ENCODE data around the gene LMBRD1.

The LMBRD1 gene

GRCh38 chr6:69758214-69758613, 38.6 kb downstream of the LMBRD1 start:
- Histone ChIP-seq H3K27ac (ENCODE audit: insufficient read depth, low read depth, low read length, poor library complexity, severe bottlenecking) (no peak overlapping the region), H3K27me3 (ENCODE audit: control insufficient read depth, insufficient read depth, low read length, poor library complexity, severe bottlenecking) (no peaks in the 10 kb centered on the region), H3K4me3 (ENCODE audit: insufficient read depth, low read depth, low read length) (no peak overlapping the region), H3K36me3 (ENCODE audit: control insufficient read depth, insufficient read depth, low read length) (no peaks in the 10 kb centered on the region), H3K9me3 (ENCODE audit: control insufficient read depth, low read length) (no peaks in the 10 kb centered on the region), H3K4me1 (ENCODE audit: control insufficient read depth, insufficient read depth, low read length) (no peaks in the 10 kb centered on the region)
- WGBS, 2 experiments = 77 to 100% methylated on average over 1 of the region's 1 CpG

GRCh38 chr6:69756907-69757306, 39.9 kb downstream of the LMBRD1 start:
- Histone ChIP-seq H3K36me3 (ENCODE audit: control insufficient read depth, insufficient read depth, low read length) (no peaks in the 10 kb centered on the region), H3K27ac (ENCODE audit: insufficient read depth, low read depth, low read length, poor library complexity, severe bottlenecking) (no peak overlapping the region), H3K9me3 (ENCODE audit: control insufficient read depth, low read length) (no peaks in the 10 kb centered on the region), H3K4me3 (ENCODE audit: insufficient read depth, low read depth, low read length) (no peak overlapping the region), H3K27me3 (ENCODE audit: control insufficient read depth, insufficient read depth, low read length, poor library complexity, severe bottlenecking) (no peaks in the 10 kb centered on the region), H3K4me1 (ENCODE audit: control insufficient read depth, insufficient read depth, low read length) (no peaks in the 10 kb centered on the region)
- WGBS, 2 experiments = 100% methylated on average over 1 of the region's 1 CpG

GRCh38 chr6:69756366-69756765, 40.4 kb downstream of the LMBRD1 start:
- H3K4me1 ChIP-seq (ENCODE audit: control insufficient read depth, insufficient read depth, low read length) = no peaks in the 10 kb centered on the region
- no peaks in the 10 kb centered on the region for H3K27me3 ChIP-seq (ENCODE audit: control insufficient read depth, insufficient read depth, low read length, poor library complexity, severe bottlenecking)
- no peaks in the 10 kb centered on the region for H3K9me3 ChIP-seq (ENCODE audit: control insufficient read depth, low read length)
- H3K27ac ChIP-seq (ENCODE audit: insufficient read depth, low read depth, low read length, poor library complexity, severe bottlenecking) = no peak overlapping the region
- H3K36me3 ChIP-seq (ENCODE audit: control insufficient read depth, insufficient read depth, low read length) = no peaks in the 10 kb centered on the region
- no peak overlapping the region for H3K4me3 ChIP-seq (ENCODE audit: insufficient read depth, low read depth, low read length)

- Histone ChIP-seq H3K27me3 (ENCODE audit: control insufficient read depth, insufficient read depth, low read length, poor library complexity, severe bottlenecking) (no peaks in the 10 kb centered on the region), H3K36me3 (ENCODE audit: control insufficient read depth, insufficient read depth, low read length) (no peaks in the 10 kb centered on the region), H3K9me3 (ENCODE audit: control insufficient read depth, low read length) (no peaks in the 10 kb centered on the region), H3K4me1 (ENCODE audit: control insufficient read depth, insufficient read depth, low read length) (no peaks in the 10 kb centered on the region), H3K27ac (ENCODE audit: insufficient read depth, low read depth, low read length, poor library complexity, severe bottlenecking) (no peak overlapping the region), H3K4me3 (ENCODE audit: insufficient read depth, low read depth, low read length) (no peak overlapping the region)
- 97 to 98% methylated on average over 3 of the region's 4 CpGs for WGBS, 2 experiments
Observed at GRCh38 chr6:69735027-69735426, 61.8 kb downstream of the LMBRD1 start.

- Histone ChIP-seq H3K4me1 (ENCODE audit: control insufficient read depth, insufficient read depth, low read length) (no peaks in the 10 kb centered on the region), H3K27ac (ENCODE audit: insufficient read depth, low read depth, low read length, poor library complexity, severe bottlenecking) (no peak overlapping the region), H3K27me3 (ENCODE audit: control insufficient read depth, insufficient read depth, low read length, poor library complexity, severe bottlenecking) (no peaks in the 10 kb centered on the region), H3K36me3 (ENCODE audit: control insufficient read depth, insufficient read depth, low read length) (no peaks in the 10 kb centered on the region), H3K4me3 (ENCODE audit: insufficient read depth, low read depth, low read length) (no peak overlapping the region), H3K9me3 (ENCODE audit: control insufficient read depth, low read length) (no peaks in the 10 kb centered on the region)
- 63 to 100% methylated on average over 1 of the region's 2 CpGs for WGBS, 2 experiments
Observed at GRCh38 chr6:69732640-69733039, 64.2 kb downstream of the LMBRD1 start.

- Histone ChIP-seq H3K4me3 (ENCODE audit: insufficient read depth, low read depth, low read length) (no peak overlapping the region), H3K36me3 (ENCODE audit: control insufficient read depth, insufficient read depth, low read length) (no peaks in the 10 kb centered on the region), H3K27me3 (ENCODE audit: control insufficient read depth, insufficient read depth, low read length, poor library complexity, severe bottlenecking) (no peaks in the 10 kb centered on the region), H3K9me3 (ENCODE audit: control insufficient read depth, low read length) (no peaks in the 10 kb centered on the region), H3K27ac (ENCODE audit: insufficient read depth, low read depth, low read length, poor library complexity, severe bottlenecking) (no peak overlapping the region), H3K4me1 (ENCODE audit: control insufficient read depth, insufficient read depth, low read length) (no peaks in the 10 kb centered on the region)
- WGBS, 2 experiments = 77 to 89% methylated on average over 2 of the region's 2 CpGs
Observed at GRCh38 chr6:69732045-69732444, 64.8 kb downstream of the LMBRD1 start.

- H3K27me3 ChIP-seq (ENCODE audit: control insufficient read depth, insufficient read depth, low read length, poor library complexity, severe bottlenecking) = no peaks in the 10 kb centered on the region
- WGBS, 2 experiments = 78 to 84% methylated on average over 3 of the region's 3 CpGs
- no peak overlapping the region for H3K4me3 ChIP-seq (ENCODE audit: insufficient read depth, low read depth, low read length)
- H3K4me1 ChIP-seq (ENCODE audit: control insufficient read depth, insufficient read depth, low read length) = no peaks in the 10 kb centered on the region
- no peak overlapping the region for H3K27ac ChIP-seq (ENCODE audit: insufficient read depth, low read depth, low read length, poor library complexity, severe bottlenecking)
- no peaks in the 10 kb centered on the region for H3K9me3 ChIP-seq (ENCODE audit: control insufficient read depth, low read length)
- no peaks in the 10 kb centered on the region for H3K36me3 ChIP-seq (ENCODE audit: control insufficient read depth, insufficient read depth, low read length)
Observed at GRCh38 chr6:69729870-69730449, 66.8 kb downstream of the LMBRD1 start.

GRCh38 chr6:69722683-69723082, 74.1 kb downstream of the LMBRD1 start:
- Histone ChIP-seq H3K36me3 (ENCODE audit: control insufficient read depth, insufficient read depth, low read length) (no peaks in the 10 kb centered on the region), H3K27me3 (ENCODE audit: control insufficient read depth, insufficient read depth, low read length, poor library complexity, severe bottlenecking) (no peaks in the 10 kb centered on the region), H3K27ac (ENCODE audit: insufficient read depth, low read depth, low read length, poor library complexity, severe bottlenecking) (no peak overlapping the region), H3K9me3 (ENCODE audit: control insufficient read depth, low read length) (no peaks in the 10 kb centered on the region), H3K4me1 (ENCODE audit: control insufficient read depth, insufficient read depth, low read length) (no peaks in the 10 kb centered on the region), H3K4me3 (ENCODE audit: insufficient read depth, low read depth, low read length) (no peak overlapping the region)
- WGBS, 2 experiments = 100% methylated on average over 1 of the region's 3 CpGs

GRCh38 chr6:69719602-69720193, 77.1 kb downstream of the LMBRD1 start:
- Histone ChIP-seq H3K27me3 (ENCODE audit: control insufficient read depth, insufficient read depth, low read length, poor library complexity, severe bottlenecking) (no peaks in the 10 kb centered on the region), H3K9me3 (ENCODE audit: control insufficient read depth, low read length) (no peaks in the 10 kb centered on the region), H3K4me3 (ENCODE audit: insufficient read depth, low read depth, low read length) (no peak overlapping the region), H3K4me1 (ENCODE audit: control insufficient read depth, insufficient read depth, low read length) (no peaks in the 10 kb centered on the region), H3K36me3 (ENCODE audit: control insufficient read depth, insufficient read depth, low read length) (no peaks in the 10 kb centered on the region), H3K27ac (ENCODE audit: insufficient read depth, low read depth, low read length, poor library complexity, severe bottlenecking) (no peak overlapping the region)
- 14 to 48% methylated on average over 1 to 2 of the region's 2 CpGs for WGBS, 2 experiments

- Histone ChIP-seq H3K4me1 (ENCODE audit: control insufficient read depth, insufficient read depth, low read length) (no peaks in the 10 kb centered on the region), H3K27ac (ENCODE audit: insufficient read depth, low read depth, low read length, poor library complexity, severe bottlenecking) (no peak overlapping the region), H3K27me3 (ENCODE audit: control insufficient read depth, insufficient read depth, low read length, poor library complexity, severe bottlenecking) (no peaks in the 10 kb centered on the region), H3K36me3 (ENCODE audit: control insufficient read depth, insufficient read depth, low read length) (no peaks in the 10 kb centered on the region), H3K4me3 (ENCODE audit: insufficient read depth, low read depth, low read length) (no peak overlapping the region), H3K9me3 (ENCODE audit: control insufficient read depth, low read length) (no peaks in the 10 kb centered on the region)
- 91 to 94% methylated on average over 1 of the region's 1 CpG for WGBS, 2 experiments
Observed at GRCh38 chr6:69706724-69707123, 90.1 kb downstream of the LMBRD1 start.

- Histone ChIP-seq H3K27me3 (ENCODE audit: control insufficient read depth, insufficient read depth, low read length, poor library complexity, severe bottlenecking) (no peaks in the 10 kb centered on the region), H3K4me3 (ENCODE audit: insufficient read depth, low read depth, low read length) (no peak overlapping the region), H3K36me3 (ENCODE audit: control insufficient read depth, insufficient read depth, low read length) (no peaks in the 10 kb centered on the region), H3K4me1 (ENCODE audit: control insufficient read depth, insufficient read depth, low read length) (no peaks in the 10 kb centered on the region), H3K27ac (ENCODE audit: insufficient read depth, low read depth, low read length, poor library complexity, severe bottlenecking) (no peak overlapping the region), H3K9me3 (ENCODE audit: control insufficient read depth, low read length) (no peaks in the 10 kb centered on the region)
- 87 to 89% methylated on average over 2 to 4 of the region's 4 CpGs for WGBS, 2 experiments
Observed at GRCh38 chr6:69705954-69706353, 90.9 kb downstream of the LMBRD1 start.
